ENCODE results near the gene BCKDHA. TPM values are rescaled to one million over a fixed set of nuclear protein-coding genes. Genes with fewer than 3 reads are reported as not detected.

BCKDHA gene
- total RNA-seq, 1 donor, result 15.3 TPM

GRCh38 chr19:41359741-41360140, 37.9 kb upstream of the BCKDHA start:
- TF ChIP-seq CTCF (IDR thresholded peaks at IDR 0.05; ENCODE audit: insufficient read depth, low read length), result no peak

GRCh38 chr19:41362143-41362847, 35.3 kb upstream of the BCKDHA start:
- no peak for TF ChIP-seq CTCF (IDR thresholded peaks at IDR 0.05; ENCODE audit: insufficient read depth, low read length)
- H3K4me3 ChIP-seq (ENCODE audit: low read depth, low read length), result no peak overlapping the region
- no peak for DNase-seq (ENCODE audit: low read depth)

More at GRCh38 chr19:41359741-41360140, 37.9 kb upstream of the BCKDHA start:
- H3K4me3 ChIP-seq (ENCODE audit: low read depth, low read length), result no peak overlapping the region
- no peak for DNase-seq (ENCODE audit: low read depth)

GRCh38 chr19:41363371-41363752, 34.3 kb upstream of the BCKDHA start:
- DNase-seq (ENCODE audit: low read depth), result no peak
- no peak for TF ChIP-seq CTCF (IDR thresholded peaks at IDR 0.05; ENCODE audit: insufficient read depth, low read length)
- peak overlapping the region; percentile 94 for H3K4me3 ChIP-seq (ENCODE audit: low read depth, low read length)

GRCh38 chr19:41363753-41364523, 33.7 kb upstream of the BCKDHA start, which contains the start of gene B9D2:
Gene B9D2, minus strand, starts transcription at chr19:41364149. Its CDS starts 630 bp downstream, at chr19:41363519.
- TF ChIP-seq CTCF (IDR thresholded peaks at IDR 0.05; ENCODE audit: insufficient read depth, low read length), result no peak
- peak; percentile 99 for DNase-seq (ENCODE audit: low read depth)
- H3K4me3 ChIP-seq (ENCODE audit: low read depth, low read length), result peak within 1 kb of the TSS; percentile 94

GRCh38 chr19:41364524-41365391, 32.9 kb upstream of the BCKDHA start:
- peak overlapping the region; percentile 94 for H3K4me3 ChIP-seq (ENCODE audit: low read depth, low read length)
- DNase-seq (ENCODE audit: low read depth), result no peak
- TF ChIP-seq CTCF (IDR thresholded peaks at IDR 0.05; ENCODE audit: insufficient read depth, low read length), result no peak

GRCh38 chr19:41366089-41366488, 31.5 kb upstream of the BCKDHA start:
- no peak for DNase-seq (ENCODE audit: low read depth)
- peak; percentile 29 for TF ChIP-seq CTCF (IDR thresholded peaks at IDR 0.05; ENCODE audit: insufficient read depth, low read length)
- H3K4me3 ChIP-seq (ENCODE audit: low read depth, low read length), result no peak overlapping the region

All from fibroblast of the aortic adventitia (primary cell).